Uterus (tissue), 4 donors: ENCODE measurements around the gene ABCG1. TPM values are rescaled to one million over a fixed set of nuclear protein-coding genes. Genes with fewer than 3 reads are reported as not detected.
A peak's percentile ranks its signal among the peaks of the same experiment; 100 is the strongest.
"Not testable (repeated sequence)": the region's sequence is repeated elsewhere in the genome, so short reads cannot be mapped to it uniquely, and the experiment has no call there.

ENCODE experiments used
- DNase-seq, 2 donors: peaks; one replicate each; pipeline ENCODE4 v3.0.0-alpha.2; 2019 to 2020
- H3K27ac ChIP-seq, 2 donors: fragments of 200-600 bp; sonication (generic); 1 replicate in 1 of 2; 2 replicates in 1 of 2; pipeline ENCODE4 v1.5.1; 2016 to 2018
- H3K27me3 ChIP-seq, 2 donors: fragments of 200-600 bp; sonication (generic); one replicate each; pipeline ENCODE4 v1.5.1; 2018 to 2019; ENCODE audit warnings: control low read depth in 1 of 2
- H3K36me3 ChIP-seq, 2 donors: fragments of 200-600 bp; sonication (generic); one replicate each; pipeline ENCODE4 v1.5.1; 2019; ENCODE audit warnings: control low read depth in 1 of 2
- H3K4me1 ChIP-seq, 2 donors: fragments of 200-600 bp; sonication (generic); one replicate each; pipeline ENCODE4 v1.5.1; 2018 to 2019; ENCODE audit warnings: control low read depth in 1 of 2
- H3K4me3 ChIP-seq, 2 donors: fragments of 200-600 bp; sonication (generic); 1 replicate in 1 of 2; 2 replicates in 1 of 2; pipeline ENCODE4 v1.5.1; 2018 to 2019; ENCODE audit warnings: mild to moderate bottlenecking in 1 of 2
- H3K9me3 ChIP-seq, 2 donors: fragments of 200-600 bp; sonication (generic); one replicate each; pipeline ENCODE4 v1.5.1; 2019; ENCODE audit warnings: control low read depth in 1 of 2
- POLR2A ChIP-seq, 2 donors: fragments of 450-650 bp; IDR thresholded peaks; one replicate each; pipeline ENCODE4 v1.6.1; 2016; ENCODE audit warnings: antibody characterized with exemption in 2 of 2, mild to moderate bottlenecking in 1 of 2, moderate library complexity in 1 of 2
- intact Hi-C: fragments of 100-400 bp; cut with DNase I; formaldehyde crosslinking; loops from one replicate; pipeline ENCODE4 v1.15.1; 2023; ENCODE audit warnings: low total_unique reads
- total RNA-seq, 4 donors: library from RNA; depleted of rRNA in 3 of 4; stranded (reverse); fragments of >200 nt in 3 of 4; gene quantifications; one replicate each; pipeline versions ENCODE4 v1.1.0 to v1.2.4, GENCODE V29; 2014 to 2023
- TF ChIP-seq, protein P1 (sequence below), 4 experiments: fragments of 200-600 bp in 2 of 4; fragments of 450-650 bp in 2 of 4; sonication (generic) in 2 of 4; IDR thresholded peaks; one replicate each; pipeline ENCODE4 v1.5.1; 2016 to 2019; ENCODE audit warnings: antibody characterized with exemption in 4 of 4, mild to moderate bottlenecking in 2 of 4, moderate library complexity in 1 of 4
- donor health status: DM: yes; HTN: yes; CAD: no.

The ABCG1 gene
- total RNA-seq, 4 donors from 2014 or later = 11.8 to 51.7 (median 18.4) TPM

DNA sequence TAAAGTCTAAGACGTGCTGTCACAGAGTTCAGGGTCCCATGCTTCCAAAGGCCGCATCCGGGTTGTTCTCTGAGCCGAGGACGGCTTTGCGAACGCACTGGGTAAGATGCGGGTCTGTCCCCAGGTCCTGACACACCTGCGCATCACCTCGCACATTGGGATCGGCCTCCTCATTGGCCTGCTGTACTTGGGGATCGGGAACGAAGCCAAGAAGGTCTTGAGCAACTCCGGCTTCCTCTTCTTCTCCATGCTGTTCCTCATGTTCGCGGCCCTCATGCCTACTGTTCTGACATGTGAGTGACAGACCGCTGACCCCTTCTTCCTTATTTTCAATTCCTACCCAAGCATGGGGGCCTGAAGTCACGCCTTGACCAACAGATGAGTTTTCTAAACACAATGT is 71.0 kb downstream of the ABCG1 start:
- Histone ChIP-seq H3K4me1 (no peaks in the 10 kb centered on the region), H3K27ac (no peak overlapping the region), H3K27me3 (no peaks in the 10 kb centered on the region), H3K9me3 (no peaks in the 10 kb centered on the region), H3K4me3 (no peak overlapping the region), H3K36me3 (no peaks in the 10 kb centered on the region)
- intact Hi-C loops = no loop called here
- no peak for TF ChIP-seq POLR2A (IDR thresholded peaks at IDR 0.05)
- TF ChIP-seq, protein P1, sequence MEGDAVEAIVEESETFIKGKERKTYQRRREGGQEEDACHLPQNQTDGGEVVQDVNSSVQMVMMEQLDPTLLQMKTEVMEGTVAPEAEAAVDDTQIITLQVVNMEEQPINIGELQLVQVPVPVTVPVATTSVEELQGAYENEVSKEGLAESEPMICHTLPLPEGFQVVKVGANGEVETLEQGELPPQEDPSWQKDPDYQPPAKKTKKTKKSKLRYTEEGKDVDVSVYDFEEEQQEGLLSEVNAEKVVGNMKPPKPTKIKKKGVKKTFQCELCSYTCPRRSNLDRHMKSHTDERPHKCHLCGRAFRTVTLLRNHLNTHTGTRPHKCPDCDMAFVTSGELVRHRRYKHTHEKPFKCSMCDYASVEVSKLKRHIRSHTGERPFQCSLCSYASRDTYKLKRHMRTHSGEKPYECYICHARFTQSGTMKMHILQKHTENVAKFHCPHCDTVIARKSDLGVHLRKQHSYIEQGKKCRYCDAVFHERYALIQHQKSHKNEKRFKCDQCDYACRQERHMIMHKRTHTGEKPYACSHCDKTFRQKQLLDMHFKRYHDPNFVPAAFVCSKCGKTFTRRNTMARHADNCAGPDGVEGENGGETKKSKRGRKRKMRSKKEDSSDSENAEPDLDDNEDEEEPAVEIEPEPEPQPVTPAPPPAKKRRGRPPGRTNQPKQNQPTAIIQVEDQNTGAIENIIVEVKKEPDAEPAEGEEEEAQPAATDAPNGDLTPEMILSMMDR (IDR thresholded peaks at IDR 0.05) = no peak
- DNase-seq = peak in 1 of 2 donors; percentile 24

DNA sequence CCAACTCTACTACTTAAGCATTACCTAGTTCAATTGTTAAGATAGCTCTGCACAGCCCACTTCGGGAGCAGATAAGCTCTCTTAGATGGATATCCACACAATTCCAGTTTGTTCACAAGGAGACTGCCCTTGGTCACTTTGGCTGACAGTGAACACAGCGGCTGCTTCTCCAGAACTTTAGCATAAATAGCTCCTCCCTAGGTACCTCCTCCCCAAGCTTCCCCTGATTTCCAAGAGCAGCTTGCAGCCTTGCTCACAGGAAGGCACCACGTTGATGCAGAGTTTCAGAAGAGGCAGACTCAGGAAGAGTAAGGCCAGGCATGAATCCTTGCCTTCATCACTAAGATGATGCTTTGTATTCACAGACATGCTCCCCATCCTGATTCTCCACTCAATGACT is 71.6 kb downstream of the ABCG1 start:
- intact Hi-C loops = no loop called here
- H3K36me3 ChIP-seq = no peaks in the 10 kb centered on the region
- no peaks in the 10 kb centered on the region for H3K27me3 ChIP-seq
- no peaks in the 10 kb centered on the region for H3K4me1 ChIP-seq
- H3K27ac ChIP-seq = no peak overlapping the region
- TF ChIP-seq, protein P1 (IDR thresholded peaks at IDR 0.05) = no peak
- TF ChIP-seq POLR2A (IDR thresholded peaks at IDR 0.05) = no peak
- no peak for DNase-seq
- H3K4me3 ChIP-seq = no peak overlapping the region
- H3K9me3 ChIP-seq = no peaks in the 10 kb centered on the region

GRCh38 chr21:42291003-42291750 is 72.2 kb downstream of the ABCG1 start:
- intact Hi-C loops = no loop called here
- DNase-seq = no peak
- Histone ChIP-seq H3K9me3 (no peaks in the 10 kb centered on the region), H3K4me1 (no peaks in the 10 kb centered on the region), H3K4me3 (no peak overlapping the region), H3K36me3 (no peaks in the 10 kb centered on the region), H3K27me3 (no peaks in the 10 kb centered on the region), H3K27ac (no peak overlapping the region)
- TF ChIP-seq POLR2A (IDR thresholded peaks at IDR 0.05) = no peak
- TF ChIP-seq, protein P1 (IDR thresholded peaks at IDR 0.05) = no peak

DNA sequence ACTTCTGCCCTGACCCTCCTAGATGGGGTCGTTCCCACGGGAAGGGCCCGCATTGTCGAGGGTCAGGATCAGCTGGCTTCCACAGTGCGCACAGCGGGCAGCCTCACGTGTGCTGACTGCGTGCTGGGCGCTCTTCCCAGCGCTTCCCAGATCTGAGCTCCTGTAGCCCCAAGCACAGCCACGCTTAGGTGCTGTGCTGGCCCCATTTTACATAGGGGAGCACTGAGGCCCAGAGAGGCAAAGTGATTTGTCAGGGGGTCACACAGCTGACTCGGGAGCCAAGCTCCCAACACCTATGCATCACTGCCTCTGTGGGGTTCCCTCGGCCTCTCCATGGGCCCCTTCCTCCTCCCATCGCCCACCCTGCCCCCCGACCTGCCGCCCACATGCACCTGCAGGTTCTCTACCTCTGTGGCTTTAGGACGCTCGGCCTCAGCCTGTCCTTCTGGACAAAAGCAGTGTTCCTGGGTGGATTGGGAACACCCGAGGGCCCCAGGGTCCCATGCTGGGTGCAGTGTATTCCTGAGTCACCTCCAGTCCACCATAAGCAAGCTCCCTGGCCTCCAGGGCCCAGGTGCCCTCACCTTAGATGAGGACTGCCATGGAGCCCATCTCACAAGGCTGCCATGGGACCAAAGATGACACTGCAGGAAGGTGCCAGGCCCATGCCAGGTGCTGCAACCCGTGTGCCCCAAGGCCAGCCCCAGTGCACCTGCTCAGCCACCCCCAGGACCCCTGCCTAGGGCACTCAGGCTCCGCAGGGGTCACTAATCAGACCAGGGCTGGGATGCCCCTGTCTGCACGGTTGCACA is 73.0 kb downstream of the ABCG1 start:
- Histone ChIP-seq H3K9me3 (no peaks in the 10 kb centered on the region), H3K27ac (no peak overlapping the region), H3K4me3 (no peak overlapping the region), H3K4me1 (no peaks in the 10 kb centered on the region), H3K27me3 (no peaks in the 10 kb centered on the region), H3K36me3 (no peaks in the 10 kb centered on the region)
- TF ChIP-seq, protein P1 (IDR thresholded peaks at IDR 0.05) = no peak
- TF ChIP-seq POLR2A (IDR thresholded peaks at IDR 0.05) = no peak
- DNase-seq = no peak
- intact Hi-C loops = no loop called here

DNA sequence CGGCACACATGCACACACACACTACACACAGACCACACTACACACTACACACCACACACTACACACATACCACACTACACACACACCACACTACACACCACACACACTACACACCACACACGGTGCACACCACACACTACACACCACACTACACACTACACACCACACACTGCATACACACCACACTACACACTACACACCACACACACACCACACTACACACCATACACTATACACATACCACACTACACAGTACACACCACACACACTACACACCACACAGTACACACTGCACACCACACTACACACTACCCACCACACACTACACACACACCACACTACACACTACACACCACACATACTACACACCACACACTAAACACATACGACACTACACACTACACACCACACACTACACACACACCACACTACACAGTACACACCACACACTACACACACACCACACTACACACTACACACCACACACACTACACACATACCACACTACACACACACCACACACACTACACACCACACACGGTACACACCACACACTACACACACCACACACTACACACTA is 73.7 kb downstream of the ABCG1 start:
- H3K4me1 ChIP-seq, H3K4me3 ChIP-seq, H3K27ac ChIP-seq, H3K27me3 ChIP-seq, intact Hi-C loops, DNase-seq, H3K36me3 ChIP-seq, H3K9me3 ChIP-seq: not testable (repeated sequence)
